ENCODE measurements around the gene HARBI1.

DNA sequence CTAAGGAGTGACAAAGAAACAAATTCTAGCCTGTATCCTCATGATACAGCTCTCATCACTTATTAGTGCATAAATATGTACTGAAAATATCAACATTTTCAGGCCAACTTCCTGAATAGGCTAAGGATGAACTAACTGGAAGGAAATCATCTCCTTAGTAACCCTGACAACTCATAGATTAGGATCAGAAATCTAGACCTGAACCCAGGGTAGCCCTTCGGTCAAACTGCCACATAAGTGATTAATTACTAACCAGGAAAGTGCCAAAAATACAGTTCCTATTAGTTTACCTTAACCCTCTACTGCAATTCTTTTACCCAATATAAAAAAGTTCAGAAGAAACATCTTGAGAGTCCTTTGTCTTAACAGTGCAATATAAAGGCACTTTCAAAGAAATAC lies 63.2 kb downstream of the HARBI1 start:
- no peak for TF ChIP-seq POLR2AphosphoS5 (IDR thresholded peaks at IDR 0.05; ENCODE audit: insufficient read depth in 1 of 2, low read depth in 1 of 2)
- TF ChIP-seq, protein P1, sequence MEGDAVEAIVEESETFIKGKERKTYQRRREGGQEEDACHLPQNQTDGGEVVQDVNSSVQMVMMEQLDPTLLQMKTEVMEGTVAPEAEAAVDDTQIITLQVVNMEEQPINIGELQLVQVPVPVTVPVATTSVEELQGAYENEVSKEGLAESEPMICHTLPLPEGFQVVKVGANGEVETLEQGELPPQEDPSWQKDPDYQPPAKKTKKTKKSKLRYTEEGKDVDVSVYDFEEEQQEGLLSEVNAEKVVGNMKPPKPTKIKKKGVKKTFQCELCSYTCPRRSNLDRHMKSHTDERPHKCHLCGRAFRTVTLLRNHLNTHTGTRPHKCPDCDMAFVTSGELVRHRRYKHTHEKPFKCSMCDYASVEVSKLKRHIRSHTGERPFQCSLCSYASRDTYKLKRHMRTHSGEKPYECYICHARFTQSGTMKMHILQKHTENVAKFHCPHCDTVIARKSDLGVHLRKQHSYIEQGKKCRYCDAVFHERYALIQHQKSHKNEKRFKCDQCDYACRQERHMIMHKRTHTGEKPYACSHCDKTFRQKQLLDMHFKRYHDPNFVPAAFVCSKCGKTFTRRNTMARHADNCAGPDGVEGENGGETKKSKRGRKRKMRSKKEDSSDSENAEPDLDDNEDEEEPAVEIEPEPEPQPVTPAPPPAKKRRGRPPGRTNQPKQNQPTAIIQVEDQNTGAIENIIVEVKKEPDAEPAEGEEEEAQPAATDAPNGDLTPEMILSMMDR (IDR thresholded peaks at IDR 0.05) = no peak
- TF ChIP-seq POLR2A (IDR thresholded peaks at IDR 0.05) = no peak

Measured in vagina (tissue), 2 donors.